ENCODE measurements around the gene GNA12. TPM values are rescaled to one million over a fixed set of nuclear protein-coding genes. Genes with fewer than 3 reads are reported as not detected.

The GNA12 gene
- total RNA-seq, 1 experiment from 2014 or later, result 35.5 TPM

DNA sequence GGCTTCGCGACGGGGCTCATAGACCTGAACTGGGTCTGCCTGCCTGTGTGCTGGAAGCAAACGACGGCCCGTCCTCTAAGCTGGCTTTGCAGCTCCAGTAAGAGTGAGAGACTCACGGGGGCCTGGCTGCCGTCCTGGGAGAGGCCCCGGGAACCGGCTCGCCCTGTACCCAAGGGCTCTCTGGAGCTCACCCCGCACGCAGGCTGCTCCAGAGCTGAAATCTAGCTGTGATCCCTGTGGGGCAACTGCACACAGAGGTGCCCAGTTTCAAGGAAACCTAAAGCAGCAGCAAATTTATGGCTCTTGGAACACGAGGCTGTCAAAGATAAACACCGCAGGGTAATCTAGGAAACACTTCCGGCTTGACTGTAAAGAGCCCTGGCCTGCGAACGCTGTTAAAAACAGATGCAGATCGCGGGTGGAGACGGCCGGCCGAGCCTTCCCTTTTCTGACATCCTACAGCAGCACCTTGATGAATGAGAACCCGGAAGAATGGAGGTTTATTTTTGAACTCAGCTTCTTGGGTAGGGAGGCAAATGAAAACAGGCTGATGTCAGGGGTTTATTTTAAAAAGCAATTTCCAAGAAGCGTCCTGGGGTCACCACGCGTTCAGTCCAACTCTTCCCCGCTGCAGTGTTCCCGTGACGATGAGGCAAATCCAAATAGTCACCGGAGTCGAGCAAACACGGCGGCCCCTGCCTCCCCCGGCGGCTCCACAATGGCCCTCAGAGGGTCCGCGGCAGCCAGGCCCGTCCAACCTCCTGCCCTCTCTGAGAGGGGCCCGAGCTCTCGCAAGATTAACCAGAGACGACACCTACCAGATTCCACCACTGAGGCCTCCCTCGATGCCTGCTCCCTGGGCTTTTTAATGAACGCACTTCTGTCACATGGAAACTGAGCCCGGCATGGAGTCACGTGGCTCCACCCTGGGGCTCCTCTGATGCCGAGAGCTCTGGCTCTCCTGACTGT lies 126.5 kb downstream of the GNA12 start:
- DNase-seq (ENCODE audit: low spot score), result no peak
- intact Hi-C loops (cut with micrococcal nuclease; ENCODE audit: unreplicated experiment), result loop anchor here (10.0 kb wide), 1 partner anchor 263 kb away; no protein-coding TSS in a partner anchor
- no TSS peak for BruUV-seq (replicated peaks)
- ChIA-PET CTCF (no interaction called here), POLR2A (ENCODE audit: low non-redundant PET) (interaction anchor here (0.6 kb wide), 1 partner anchor 53 kb away, joined by 5 read pairs; no protein-coding TSS in a partner anchor)
- no peak for TF ChIP-seq EZH2 (IDR thresholded peaks at IDR 0.05; ENCODE audit: borderline replicate concordance, low read depth, low read length, poor library complexity, severe bottlenecking)
- H3K27me3 ChIP-seq (replicated peaks; ENCODE audit: insufficient read depth, low read depth, low read length, poor library complexity), result no peaks in the 10 kb centered on the region
- H3K4me3 ChIP-seq (ENCODE audit: low read depth, low read length, poor library complexity, severe bottlenecking), result no peak overlapping the region
- H3K4me1 ChIP-seq (ENCODE audit: insufficient read depth, low read length, poor library complexity, severe bottlenecking), result no peaks in the 10 kb centered on the region
- H3K27ac ChIP-seq (ENCODE audit: low read depth, low read length, poor library complexity, severe bottlenecking), result no peak overlapping the region
- no peaks in the 10 kb centered on the region for H3K9me3 ChIP-seq (ENCODE audit: low read depth, low read length, poor library complexity, severe bottlenecking)
- no peaks in the 10 kb centered on the region for H3K36me3 ChIP-seq (ENCODE audit: insufficient read depth, low read length, poor library complexity, severe bottlenecking)

DNA sequence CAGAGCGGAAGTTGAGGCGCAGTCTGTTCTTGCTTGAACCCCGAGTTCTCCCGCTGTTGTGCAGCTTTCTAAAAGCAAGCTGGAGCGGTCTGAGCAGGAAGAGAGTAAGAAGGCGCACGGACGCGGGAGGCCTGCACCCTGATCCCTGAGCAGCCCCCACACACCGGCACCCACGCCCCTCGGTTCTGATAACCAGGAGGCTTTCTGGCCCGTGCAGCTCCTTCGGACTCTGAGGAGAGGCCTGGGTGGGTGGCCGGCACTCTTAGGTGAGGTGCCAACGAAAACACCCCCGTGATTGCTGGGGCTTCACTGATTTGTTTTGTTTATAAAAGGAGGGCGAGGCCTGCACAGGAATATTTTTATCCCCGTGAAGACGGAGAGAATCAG lies 127.2 kb downstream of the GNA12 start:
- Histone ChIP-seq H3K4me3 (ENCODE audit: low read depth, low read length, poor library complexity, severe bottlenecking) (no peak overlapping the region), H3K9me3 (ENCODE audit: low read depth, low read length, poor library complexity, severe bottlenecking) (no peaks in the 10 kb centered on the region), H3K27ac (ENCODE audit: low read depth, low read length, poor library complexity, severe bottlenecking) (no peak overlapping the region), H3K4me1 (ENCODE audit: insufficient read depth, low read length, poor library complexity, severe bottlenecking) (no peaks in the 10 kb centered on the region), H3K27me3 (replicated peaks; ENCODE audit: insufficient read depth, low read depth, low read length, poor library complexity) (no peaks in the 10 kb centered on the region), H3K36me3 (ENCODE audit: insufficient read depth, low read length, poor library complexity, severe bottlenecking) (no peaks in the 10 kb centered on the region)
- no peak for TF ChIP-seq EZH2 (IDR thresholded peaks at IDR 0.05; ENCODE audit: borderline replicate concordance, low read depth, low read length, poor library complexity, severe bottlenecking)
- TF ChIP-seq, protein P1, sequence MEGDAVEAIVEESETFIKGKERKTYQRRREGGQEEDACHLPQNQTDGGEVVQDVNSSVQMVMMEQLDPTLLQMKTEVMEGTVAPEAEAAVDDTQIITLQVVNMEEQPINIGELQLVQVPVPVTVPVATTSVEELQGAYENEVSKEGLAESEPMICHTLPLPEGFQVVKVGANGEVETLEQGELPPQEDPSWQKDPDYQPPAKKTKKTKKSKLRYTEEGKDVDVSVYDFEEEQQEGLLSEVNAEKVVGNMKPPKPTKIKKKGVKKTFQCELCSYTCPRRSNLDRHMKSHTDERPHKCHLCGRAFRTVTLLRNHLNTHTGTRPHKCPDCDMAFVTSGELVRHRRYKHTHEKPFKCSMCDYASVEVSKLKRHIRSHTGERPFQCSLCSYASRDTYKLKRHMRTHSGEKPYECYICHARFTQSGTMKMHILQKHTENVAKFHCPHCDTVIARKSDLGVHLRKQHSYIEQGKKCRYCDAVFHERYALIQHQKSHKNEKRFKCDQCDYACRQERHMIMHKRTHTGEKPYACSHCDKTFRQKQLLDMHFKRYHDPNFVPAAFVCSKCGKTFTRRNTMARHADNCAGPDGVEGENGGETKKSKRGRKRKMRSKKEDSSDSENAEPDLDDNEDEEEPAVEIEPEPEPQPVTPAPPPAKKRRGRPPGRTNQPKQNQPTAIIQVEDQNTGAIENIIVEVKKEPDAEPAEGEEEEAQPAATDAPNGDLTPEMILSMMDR (conservative IDR thresholded peaks at IDR 0.05; ENCODE audit: low read depth, low read length), result no peak
- intact Hi-C loops (cut with micrococcal nuclease; ENCODE audit: unreplicated experiment), result loop anchor here (10.0 kb wide), 1 partner anchor 262 kb away; no protein-coding TSS in a partner anchor
- BruUV-seq (replicated peaks), result no TSS peak
- no peak for DNase-seq (ENCODE audit: low spot score)
- ChIA-PET POLR2A (ENCODE audit: low non-redundant PET) (interaction anchor here (0.6 kb wide), 1 partner anchor 52 kb away, joined by 5 read pairs; no protein-coding TSS in a partner anchor), CTCF (no interaction called here)

DNA sequence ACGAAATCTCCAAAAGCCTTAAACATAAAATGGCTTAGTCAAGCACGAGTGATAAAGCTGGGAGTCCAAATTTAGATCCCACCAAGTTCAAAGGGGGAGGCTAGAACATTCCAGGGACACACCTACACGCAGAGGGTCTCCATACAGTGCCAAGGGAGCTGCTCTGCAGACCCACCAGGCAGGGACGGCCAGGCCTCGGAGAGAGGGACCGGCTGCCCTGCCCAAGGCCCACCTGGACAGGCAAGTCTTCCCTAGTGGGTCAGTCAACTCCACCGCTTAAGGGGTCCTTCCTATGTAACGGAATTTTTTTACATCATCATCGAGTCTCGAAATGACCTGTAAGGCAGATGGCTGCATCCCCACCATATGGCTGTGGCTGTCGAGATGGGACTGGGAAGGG lies 127.6 kb downstream of the GNA12 start:
- CTCF ChIA-PET, result interaction anchor here (0.5 kb wide), 1 partner anchor 142 kb away, joined by 5 read pairs; no protein-coding TSS in a partner anchor
- H3K36me3 ChIP-seq (ENCODE audit: insufficient read depth, low read length, poor library complexity, severe bottlenecking), result no peaks in the 10 kb centered on the region

More for the DNA sequence above, 127.6 kb downstream of the GNA12 start:
- Histone ChIP-seq H3K4me1 (ENCODE audit: insufficient read depth, low read length, poor library complexity, severe bottlenecking) (no peaks in the 10 kb centered on the region), H3K27me3 (replicated peaks; ENCODE audit: insufficient read depth, low read depth, low read length, poor library complexity) (no peaks in the 10 kb centered on the region), H3K9me3 (ENCODE audit: low read depth, low read length, poor library complexity, severe bottlenecking) (no peaks in the 10 kb centered on the region), H3K4me3 (ENCODE audit: low read depth, low read length, poor library complexity, severe bottlenecking) (no peak overlapping the region), H3K27ac (ENCODE audit: low read depth, low read length, poor library complexity, severe bottlenecking) (no peak overlapping the region)
- TF ChIP-seq, protein P1 (conservative IDR thresholded peaks at IDR 0.05; ENCODE audit: low read depth, low read length), result no peak
- TF ChIP-seq EZH2 (IDR thresholded peaks at IDR 0.05; ENCODE audit: borderline replicate concordance, low read depth, low read length, poor library complexity, severe bottlenecking), result no peak
- POLR2A ChIA-PET (ENCODE audit: low non-redundant PET), result no interaction called here
- intact Hi-C loops (cut with micrococcal nuclease; ENCODE audit: unreplicated experiment), result loop anchor here (10.0 kb wide), 1 partner anchor 262 kb away; no protein-coding TSS in a partner anchor
- no peak for DNase-seq (ENCODE audit: low spot score)
- BruUV-seq (replicated peaks), result no TSS peak

All from A673 (cell line).